Measurements from ENCODE around the gene MFSD8.
"Not testable (repeated sequence)": the region's sequence is repeated elsewhere in the genome, so short reads cannot be mapped to it uniquely, and the experiment has no call there.

Gene MFSD8, protein sequence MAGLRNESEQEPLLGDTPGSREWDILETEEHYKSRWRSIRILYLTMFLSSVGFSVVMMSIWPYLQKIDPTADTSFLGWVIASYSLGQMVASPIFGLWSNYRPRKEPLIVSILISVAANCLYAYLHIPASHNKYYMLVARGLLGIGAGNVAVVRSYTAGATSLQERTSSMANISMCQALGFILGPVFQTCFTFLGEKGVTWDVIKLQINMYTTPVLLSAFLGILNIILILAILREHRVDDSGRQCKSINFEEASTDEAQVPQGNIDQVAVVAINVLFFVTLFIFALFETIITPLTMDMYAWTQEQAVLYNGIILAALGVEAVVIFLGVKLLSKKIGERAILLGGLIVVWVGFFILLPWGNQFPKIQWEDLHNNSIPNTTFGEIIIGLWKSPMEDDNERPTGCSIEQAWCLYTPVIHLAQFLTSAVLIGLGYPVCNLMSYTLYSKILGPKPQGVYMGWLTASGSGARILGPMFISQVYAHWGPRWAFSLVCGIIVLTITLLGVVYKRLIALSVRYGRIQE

DNA sequence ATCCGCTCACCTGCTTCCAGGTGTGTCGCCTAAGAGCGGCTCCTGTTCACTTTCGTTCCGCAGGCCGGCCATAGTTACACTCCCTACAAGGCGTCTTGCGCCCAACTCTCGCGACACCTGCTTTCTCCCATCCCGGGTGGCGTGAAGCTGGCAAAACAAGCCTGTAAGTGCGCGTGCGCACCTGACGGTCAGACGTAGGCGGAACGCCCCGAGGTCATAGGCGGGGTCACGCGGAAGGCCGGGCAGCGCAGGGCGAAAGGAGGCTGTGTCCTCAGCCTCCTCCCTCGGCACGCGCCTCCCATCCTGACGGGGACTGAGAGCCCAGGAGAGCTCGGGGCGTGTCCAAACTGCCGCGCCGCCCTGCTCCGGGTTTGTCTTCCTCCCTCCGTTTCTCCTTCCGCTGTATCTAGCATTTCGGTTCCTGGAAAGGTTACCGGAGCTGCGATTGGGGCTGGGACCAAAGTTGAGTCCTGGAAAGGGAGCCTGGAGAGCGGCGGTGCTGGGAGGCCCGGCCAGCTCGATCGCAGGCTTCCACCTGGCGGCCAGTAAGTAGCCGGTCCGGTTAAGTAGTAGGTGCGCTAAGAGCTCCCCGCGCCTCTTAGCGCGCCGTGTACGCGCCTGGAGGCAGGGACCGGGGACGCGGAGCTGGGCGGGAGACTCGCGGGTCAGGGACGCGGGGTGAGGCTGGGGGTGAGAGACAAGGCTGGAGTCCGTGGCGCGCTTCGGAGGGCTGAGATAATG is at the start of gene MFSD8, which contains the start of gene ABHD18:
Gene MFSD8 (minus strand): TSS at position 112 of the 741 bp plus-strand sequence. CDS start 40 bp downstream, at position 72.
Gene ABHD18 (plus strand): TSS at position 345 of the 741 bp plus-strand sequence. CDS start 17,550 bp downstream, outside the sequence.
- peak; percentile 96 for DNase-seq

DNA sequence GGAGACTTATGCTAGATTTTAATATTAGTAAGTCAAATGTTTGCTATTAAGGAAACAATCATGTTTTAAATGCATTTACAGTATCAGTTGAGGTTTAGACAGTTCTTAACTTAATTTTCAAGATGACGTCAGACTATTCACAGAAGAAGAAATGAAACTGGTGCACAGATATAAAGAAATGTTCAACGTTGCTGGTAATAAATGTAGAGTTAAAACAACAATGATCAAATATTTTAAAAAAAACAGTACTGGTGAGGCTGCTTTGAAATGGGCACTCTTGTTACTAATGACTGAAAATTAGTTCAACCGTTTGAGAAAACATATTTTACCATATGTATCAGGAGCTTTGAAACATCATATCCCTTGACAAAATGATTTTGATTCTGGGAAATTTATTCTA is 44.5 kb upstream of the MFSD8 start:
- no peak for DNase-seq

DNA sequence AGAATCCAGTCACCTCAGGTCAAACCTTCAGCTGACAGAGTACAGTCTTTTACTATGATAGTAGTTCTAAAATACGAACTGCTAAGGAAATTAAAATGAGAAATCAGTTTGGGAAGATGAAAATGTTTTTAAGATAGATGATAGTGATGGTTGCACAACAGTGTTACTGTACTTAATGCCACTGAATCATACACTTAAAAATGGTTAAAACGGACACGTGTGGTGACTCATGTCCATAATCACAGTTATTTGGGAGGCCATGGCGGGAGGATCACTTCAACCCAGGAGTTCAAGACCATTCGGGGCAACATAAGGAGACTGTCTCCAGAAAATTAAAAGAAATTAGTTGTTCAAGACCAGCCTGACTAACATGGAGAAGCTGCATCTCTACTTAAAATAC is 41.6 kb upstream of the MFSD8 start:
- DNase-seq: no peak

DNA sequence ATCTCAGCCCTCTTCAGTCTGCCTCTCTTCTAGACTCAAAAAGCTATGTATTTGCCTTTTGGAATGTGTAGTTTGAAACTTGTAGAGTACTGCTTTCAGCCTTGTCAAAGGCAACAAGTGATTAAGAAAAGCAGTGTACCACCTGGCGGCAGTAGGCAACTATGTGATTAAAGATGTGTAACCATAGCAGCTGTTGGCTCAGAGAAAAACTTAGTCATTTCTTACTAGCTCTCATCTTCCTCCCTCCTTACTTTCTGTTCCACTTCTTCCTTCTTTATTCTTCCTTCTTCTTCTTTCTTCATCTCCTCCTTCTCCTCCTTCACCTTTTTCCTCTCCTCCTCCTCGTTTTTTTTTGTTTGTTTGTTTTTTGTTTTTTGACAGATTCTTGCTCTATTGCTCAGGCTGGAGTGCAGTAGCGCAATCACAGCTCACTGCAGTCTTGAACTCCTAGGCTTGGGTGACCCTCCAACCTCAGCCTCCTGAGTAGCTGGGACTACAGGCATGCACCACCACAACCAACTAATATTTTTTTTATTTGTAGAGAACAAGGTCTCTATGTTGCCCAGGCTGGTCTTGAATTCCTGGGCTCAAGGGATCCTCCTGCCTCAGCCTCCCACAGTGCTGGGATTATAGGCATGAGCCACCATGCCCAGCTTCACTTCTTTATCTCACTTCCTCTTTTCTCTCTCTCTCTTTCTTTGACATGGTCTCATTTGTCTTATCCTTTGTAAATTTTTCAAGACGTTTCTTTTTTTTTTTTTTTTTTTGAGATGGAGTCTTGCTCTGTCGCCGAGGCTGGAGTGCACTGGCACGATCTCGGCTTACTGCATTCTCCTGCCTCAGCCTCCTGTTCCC is 32.8 kb upstream of the MFSD8 start:
- DNase-seq: no peak

DNA sequence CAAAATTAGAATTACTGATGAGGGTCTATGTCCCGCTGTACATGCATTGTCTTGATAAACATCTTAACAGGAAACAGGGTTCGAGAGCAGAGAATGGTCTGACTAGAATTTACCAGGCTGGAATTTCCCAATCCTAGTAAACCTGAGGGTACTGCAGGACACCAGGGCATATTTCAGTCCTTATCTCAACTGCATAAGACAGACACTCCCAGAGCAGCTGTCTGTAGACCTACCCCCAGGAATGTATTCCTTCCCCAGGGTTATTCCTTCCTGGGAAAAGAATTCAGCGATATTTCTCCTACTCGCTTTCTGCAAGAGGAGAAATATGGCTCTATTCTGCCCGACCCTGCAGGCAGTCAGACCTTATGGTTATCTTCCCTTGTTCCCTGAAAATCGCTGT is 31.5 kb upstream of the MFSD8 start:
- DNase-seq: not testable (repeated sequence)

DNA sequence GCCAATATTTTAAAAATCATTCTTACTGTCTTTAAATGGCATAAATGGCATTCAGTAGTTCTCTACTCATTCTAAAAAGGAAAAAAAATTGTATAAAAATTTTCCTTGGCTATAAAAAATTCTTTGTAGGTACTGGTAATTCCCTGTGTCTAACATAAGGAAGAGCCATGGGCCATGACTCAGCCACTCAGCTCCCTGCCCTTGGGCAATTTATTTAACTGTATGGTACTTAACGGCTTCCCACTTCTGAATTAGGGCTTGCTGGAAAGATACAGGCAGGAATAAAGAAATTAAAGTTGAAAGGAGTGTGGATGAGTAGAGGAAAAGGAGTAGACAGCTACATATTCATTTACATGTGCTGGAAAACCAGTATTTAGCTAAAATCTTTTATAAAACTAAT is 30.8 kb upstream of the MFSD8 start:
- no peak for DNase-seq

DNA sequence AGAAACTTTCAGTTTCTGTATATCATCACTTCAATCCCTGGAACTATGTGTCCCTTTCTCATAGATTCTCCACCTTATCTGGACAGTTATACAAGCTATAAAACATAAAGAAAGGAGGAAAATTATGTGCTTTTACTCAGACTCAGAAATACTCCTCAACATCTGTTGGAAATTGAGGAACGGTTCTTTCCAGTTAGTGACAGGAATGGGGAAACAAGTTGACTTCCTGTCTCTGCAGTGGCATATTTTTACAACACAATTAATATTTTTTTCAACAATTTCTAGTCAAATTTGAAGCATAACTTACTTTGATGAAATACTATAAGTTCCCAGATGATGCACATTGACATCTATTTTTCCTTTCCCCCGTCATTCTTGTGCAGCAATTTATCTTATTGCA is 28.2 kb upstream of the MFSD8 start:
- DNase-seq: no peak

DNA sequence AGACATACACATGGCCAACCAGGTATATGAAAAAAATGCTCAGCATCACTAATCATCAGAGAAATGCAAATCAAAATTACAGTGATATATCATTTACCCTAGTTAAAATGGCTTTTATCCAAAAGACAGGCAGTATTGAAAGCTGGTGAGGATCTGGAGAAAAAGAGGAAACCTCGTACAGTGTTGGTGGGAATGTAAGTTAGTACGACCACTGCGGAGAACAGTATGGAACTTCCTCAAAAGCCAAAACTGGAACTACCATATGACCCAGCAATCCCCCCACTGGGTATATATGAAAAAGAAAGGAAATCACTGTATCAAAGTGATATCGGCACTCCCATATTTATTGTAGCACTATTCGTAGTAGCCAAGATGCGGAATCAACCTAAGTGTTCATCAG is 23.7 kb upstream of the MFSD8 start:
- no peak for DNase-seq

DNA sequence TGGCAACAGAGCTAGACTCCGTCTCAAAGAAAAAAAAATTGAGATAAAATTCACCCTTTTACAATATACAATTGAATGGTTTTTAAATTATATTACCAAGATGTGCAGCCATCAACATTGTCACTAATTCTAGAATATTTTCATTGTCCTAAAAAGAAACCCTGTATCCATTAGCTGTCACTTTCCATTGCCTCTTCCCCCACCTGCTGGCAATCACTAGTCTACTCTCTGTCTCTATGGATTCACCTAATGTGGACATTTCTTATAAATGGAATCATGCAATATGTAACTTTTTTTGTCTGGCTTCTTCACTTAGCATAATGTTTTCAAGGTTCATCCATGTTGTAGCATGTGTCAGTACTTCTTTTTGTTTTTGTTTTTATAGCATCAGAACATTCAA is 21.0 kb upstream of the MFSD8 start:
- no peak for DNase-seq

DNA sequence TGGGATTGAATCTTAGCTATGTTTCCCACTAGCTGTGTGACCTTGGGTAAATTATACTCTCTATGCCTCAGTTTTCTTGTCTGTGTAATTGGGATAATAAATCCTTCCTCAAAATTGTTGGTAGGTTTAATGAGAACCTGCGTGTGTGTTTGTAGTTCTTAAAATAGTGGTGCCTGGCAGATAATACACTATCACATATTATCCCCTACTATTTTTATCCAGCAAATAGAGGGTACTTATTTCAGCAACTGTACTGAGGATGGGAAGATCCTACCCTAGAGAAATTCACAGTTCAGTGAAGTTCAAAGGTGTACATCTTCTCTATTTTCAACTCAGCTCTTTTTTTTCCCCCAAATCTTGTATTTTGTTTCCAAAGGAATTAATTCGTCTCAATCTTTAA is 17.5 kb upstream of the MFSD8 start:
- DNase-seq: no peak

DNA sequence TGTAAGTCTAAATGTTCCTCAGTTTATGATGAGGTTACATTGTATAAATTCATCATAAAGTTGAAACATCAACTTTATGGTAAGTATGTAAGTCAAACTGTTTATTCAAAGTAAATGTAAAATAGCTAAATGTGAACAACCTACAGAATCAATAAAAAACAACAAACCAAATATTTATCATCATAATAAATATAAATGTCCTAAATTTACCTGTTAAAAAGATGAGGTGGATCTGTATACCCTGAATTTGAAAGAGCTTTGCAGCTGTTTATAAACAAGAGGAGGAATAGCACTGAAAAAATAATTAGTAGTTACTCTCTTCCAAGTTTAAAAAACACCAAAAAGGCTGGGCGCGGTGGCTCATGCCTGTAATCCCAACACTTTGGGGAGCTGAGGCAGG is 14.0 kb upstream of the MFSD8 start:
- no peak for DNase-seq

DNA sequence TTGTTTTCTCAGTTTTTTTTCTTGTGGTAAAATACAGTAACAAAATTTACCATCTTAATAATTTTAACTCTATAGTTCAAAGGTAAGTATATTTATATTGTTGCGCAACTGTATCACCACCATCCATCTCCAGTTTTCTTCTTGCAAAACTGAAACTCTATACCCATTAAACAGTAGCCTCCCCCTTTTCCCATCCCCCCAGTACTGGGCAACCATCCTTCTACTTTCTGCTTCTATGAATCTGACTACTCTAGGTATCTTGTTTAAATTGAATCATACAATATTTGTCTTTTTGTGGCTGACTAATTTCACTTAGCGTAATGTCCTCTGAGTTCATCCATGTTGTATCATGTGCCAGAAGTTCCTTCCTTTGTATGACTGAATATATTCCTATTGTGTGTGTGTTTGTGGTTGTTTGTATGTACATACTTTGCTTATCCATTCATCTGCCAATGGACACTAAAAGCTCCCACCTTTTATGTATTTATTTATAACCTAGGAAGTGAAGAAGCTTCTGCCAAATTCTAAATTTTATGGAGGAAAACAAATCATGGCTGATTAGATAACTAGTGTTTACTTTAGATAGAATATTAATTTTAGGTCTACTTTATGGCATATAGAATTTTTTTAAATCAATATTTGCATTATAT is 10.3 kb upstream of the MFSD8 start:
- DNase-seq: no peak

DNA sequence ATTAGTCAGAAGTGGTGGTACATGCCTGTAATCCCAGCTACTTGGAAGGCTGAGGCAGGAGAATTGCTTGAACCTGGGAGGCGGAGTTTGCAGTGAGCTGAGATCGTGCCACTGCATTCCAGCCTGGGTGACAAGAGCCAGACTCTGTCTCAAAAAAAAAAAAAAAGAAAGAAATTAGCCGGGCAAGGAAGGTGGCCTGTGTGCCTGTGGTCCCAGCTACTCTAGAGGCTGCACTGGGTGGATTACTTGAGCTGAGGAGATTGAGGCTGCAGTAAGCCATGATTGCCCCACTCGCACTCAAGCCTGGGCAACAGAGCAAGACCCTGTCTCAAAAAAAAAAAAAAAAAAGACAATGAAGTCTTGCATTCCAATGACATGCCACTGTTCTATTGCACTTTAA is 6.0 kb upstream of the MFSD8 start:
- not testable (repeated sequence) for DNase-seq

DNA sequence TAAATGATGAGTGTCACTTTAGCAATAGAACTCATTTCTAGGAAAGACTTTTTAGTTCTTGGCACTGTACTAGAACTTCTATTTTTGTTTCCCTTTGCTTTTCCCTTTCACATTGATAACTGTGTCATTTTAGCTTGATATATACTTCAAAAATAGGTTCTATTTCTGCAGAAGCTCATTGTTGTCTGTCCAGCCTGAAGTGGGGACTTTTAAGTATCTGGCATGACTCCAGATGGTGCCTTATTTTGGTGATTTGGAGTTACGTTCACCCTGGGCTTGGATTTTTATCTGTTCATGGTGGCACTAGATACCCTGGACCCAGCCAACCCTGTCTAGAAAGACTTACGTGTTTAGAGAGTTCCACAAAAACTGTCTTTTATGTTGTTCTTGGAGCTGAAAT is 3.6 kb upstream of the MFSD8 start:
- no peak for DNase-seq

DNA sequence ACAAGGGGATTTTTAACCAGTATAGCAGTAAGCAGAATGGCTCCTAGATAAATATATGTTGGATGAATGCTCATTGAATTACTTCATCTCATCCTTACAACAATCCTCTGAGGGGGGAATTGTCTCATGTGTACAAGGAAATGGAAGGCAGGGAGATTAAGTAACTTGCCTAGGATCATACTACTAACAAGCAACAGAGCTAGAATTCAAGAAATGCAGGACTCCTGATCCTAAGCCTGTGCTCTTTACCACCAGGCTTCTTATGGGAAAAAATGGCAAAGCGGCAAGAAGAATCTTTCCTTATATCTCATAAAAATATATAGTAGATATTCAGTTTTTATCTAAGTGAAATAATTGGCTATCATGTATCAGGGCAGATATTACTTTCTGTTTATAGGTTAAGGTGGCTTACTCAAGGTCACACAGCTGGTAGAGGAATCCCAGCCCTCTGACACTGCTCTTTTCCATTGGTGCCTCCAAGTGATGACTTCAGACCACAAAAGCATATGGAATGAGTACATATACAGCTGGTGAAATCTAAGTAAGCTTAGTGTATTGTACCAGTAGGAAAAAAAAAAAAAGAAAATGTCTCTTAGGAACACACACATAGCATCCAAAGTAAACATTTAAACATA is 2.3 kb upstream of the MFSD8 start:
- no peak for DNase-seq

DNA sequence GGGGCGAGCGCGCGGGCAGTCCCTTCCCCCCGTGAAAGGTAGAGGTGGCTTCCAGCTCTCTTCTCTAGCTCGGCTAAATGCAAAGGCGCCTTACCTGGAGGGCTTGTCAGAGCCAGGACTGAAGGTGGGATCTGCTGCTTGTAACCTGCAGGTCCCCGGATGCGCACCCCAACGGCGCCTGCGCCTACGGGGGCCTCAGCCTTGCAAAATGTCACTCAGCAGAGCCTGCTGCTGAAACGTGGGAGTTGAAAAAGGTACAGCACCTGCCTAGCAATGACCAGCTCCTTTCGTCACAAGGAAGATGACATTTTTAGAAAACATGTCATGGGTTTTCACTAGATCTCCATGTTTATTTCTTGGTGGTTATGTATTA is 816 bp upstream of the MFSD8 start:
- DNase-seq: peak; percentile 63 to 82

DNA sequence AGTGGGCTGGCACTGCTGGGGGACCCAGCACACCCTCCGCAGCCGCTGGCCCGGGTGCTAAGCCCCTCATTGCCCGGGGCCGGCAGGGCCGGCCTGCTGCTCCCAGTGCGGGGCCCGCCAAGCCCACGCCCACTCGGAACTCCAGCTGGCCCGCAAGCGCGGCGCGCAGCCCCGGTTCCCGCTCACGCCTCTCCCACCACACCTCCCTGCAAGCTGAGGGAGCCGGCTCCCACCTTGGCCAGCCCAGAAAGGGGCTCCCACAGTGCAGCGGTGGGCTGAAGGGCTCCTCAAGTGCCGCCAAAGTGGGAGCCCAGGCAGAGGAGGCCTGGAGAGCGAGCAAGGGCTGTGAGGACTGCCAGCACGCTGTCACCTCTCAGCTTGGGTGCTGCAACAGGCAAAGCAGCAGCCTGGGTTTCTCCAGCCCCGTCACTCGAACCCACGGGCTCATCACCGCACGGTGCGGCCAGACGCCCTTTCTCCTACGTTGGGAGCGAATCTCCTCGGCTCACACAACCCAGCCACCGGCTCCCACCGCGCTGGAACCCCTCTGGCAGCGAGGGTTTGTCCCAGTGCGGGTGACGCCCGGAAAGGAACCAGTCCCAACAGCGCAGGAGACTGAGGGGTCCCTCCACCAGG is 429 bp downstream of the MFSD8 start:
- DNase-seq: peak in 1 of 2 experiments; percentile 13

DNA sequence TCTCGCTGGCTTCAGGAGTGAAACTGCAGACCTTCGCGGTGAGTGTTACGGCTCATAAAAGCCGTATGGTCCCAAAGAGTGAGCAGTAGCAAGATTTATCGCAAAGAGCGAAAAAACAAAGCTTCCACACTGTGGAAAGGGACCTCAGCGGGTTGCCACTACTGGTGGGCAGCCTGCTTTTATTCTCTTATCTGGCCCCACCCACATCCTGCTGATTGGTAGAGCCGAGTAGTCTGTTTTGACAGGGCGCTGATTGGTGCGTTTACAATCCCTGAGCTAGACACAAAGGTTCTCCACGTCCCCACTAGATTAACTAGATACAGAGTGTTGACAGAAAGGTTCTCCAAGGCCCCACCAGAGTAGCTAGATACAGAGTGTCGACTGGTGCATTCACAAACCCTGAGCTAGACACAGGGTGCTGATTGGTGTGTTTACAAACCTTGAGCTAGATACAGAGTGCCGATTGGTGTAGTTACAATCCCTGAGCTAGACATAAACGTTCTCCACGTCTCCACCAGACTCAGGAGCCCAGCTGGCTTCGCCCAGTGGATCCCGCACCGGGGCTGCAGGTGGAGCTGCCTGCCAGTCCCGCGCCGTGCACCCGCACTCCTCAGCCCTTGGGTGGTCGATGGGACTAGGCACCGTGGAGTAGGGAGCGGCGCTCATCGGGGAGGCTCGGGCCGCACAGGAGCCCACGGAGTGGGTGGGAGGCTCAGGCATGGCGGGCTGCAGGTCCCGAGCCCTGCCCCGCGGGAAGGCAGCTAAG is 1.2 kb downstream of the MFSD8 start:
- not testable (repeated sequence) for DNase-seq

DNA sequence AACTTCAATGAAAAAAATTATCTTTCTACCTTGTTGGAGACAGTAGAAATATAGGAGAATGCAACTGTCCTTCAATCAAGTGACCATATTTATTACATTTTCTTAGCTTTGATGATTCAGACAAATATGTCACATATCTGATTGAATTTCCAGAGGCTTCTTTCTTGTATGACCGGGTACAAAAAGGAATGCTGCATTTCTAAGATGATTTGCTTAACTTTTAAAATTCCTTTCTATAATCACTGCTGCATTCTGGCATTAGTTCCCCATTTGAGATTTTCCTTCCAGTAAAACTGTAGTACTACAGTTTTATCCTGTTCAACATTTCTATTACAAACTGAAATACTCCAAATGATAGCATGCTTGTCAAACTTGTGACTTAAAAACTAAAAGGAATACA is 5.2 kb downstream of the MFSD8 start:
- no peak for DNase-seq

DNA sequence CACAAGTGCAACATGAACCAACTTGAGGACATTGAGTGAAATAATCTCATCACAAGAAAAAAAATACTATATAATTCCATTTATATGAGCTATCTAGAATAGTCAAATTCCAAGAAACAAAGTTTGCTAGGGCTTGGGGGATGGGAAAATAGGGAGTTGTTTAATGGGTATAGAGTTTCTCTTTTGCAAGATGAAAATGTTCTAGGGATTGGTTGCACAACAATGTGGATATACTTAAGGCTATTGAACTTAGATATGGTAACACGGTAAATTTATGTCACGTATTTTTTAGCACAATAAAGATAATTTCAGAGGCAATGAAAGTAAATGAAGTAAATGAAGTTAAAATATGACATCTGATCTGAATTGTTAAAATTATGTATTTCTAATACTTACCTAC is 7.9 kb downstream of the MFSD8 start:
- no peak for DNase-seq

DNA sequence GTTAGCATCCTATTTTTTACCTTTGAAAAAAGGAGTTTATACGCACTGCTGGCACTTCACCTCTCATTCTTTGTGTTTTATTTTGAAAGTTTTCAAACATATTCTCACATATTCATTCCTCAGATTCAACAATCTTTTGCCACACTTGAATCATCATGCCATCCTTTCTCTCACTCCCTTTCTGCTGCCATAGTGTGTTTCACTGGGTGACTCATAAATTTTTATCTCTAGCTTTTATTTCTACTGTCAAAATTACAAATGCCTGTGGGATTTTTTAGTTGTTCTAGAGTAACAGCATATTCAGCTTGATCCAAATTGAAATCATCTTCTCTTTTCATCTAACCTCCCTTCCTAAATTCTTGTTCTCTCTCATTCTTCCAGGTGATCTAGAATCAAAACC is 28.0 kb downstream of the MFSD8 start:
- no peak for DNase-seq

Measured in NCI-H2081 (cell line).